T follicular helper cell (primary cell): ENCODE results near the gene COL13A1.

ENCODE experiments used
- DNase-seq: peaks from one replicate; pipeline ENCODE4 v3.0.0-alpha.2; 2020; ENCODE audit warnings: low read depth

The COL13A1 gene

DNA sequence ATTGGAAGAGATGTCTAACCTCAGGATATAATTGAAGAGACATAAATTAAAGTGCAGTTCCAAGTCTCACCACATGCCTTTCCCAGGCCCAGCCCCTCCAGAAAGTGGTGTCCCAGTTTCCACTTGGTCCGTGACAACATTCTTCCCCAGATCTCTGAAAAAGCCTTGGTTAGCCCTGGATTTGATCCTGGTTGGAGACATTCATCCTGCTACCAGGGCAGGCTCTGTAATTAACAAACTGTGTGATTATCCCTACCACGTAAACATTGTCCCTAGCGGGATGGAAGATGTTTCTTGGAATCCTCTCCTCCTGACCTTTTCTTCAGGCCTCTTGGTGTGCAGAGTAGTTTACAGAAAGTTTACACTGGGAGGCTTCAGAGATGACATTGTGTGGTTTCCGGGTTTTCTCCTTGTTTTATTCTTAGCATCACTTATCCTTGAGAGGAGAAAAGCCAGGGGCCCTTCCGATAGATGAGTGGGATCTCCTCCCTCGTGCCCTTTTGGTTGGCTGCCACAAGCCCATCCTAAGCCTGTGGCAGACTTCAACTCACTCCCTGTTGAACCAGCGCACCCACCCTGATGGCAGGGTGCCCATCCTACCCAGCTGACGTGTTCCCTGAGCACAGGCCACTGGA lies 83.8 kb downstream of the COL13A1 start:
- DNase-seq = no peak

DNA sequence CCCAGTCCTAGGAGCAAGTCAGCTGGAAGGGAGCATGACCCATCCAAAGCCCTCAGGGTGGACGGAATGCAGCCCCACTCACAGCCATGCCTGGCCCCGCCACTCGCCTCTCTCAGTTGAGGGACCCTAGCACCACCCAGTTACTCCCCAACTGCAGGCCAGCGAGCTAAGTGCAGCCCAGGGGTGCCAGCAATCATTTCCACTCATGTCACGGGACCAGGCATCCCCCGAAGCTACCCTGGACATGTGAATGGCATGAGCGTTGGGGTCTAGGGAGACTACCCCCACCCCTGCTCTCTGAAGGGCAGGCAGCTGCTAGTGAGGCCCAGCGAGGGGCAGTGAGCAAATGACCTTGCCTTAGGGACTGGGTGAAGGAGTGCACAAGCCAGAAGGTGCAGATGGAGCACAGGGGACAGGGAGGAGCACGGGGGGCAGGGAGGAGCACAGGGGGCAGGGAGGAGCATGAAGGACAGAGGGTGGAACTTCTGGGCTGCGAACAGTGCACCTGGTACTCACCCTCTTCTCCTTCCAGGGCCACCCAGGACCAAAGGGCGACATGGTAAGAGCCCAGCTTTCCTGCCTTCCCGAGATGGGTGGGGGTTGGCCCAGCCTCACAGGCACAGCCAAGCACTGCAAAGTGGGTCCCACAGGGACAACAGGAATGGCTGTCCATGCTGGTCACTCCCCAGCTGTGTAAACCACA lies 87.3 kb downstream of the COL13A1 start:
- DNase-seq = no peak

DNA sequence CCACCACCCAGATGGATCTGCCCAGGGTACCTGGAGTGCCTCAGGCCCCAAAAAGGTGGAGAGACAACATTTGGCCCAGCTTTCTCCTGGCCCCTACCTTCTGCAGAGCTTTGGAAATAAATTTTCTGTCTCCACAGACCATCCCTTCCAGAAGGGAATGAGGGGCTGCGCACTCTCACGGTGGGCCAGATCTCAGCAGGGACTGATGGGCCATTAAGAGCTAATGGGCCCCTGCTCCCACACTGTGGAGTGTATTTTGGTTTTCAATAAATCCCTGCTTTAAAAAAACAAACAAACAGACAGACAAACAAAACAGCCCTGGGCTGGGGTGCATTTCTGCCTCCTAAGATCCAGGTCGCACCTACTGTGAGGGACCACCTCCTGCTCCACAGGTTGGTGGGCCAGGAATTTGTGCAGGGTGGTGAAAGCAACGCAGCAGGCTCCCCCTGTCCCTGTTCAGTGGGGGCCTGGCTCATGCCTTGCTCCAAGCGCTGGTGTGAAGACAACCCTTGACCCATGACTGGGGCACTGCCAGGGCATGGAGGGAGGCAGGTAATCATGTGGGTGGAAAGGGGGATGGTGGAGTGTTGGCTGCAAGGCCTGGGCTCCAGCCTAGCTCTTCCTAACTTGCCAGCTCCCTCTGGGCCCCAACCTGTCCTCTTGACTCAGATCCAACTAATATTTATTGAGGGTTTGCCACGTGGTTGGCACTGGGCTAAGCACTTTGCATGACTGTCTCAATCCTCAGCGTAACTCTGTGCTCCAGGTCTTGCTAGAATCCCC lies 88.5 kb downstream of the COL13A1 start:
- no peak for DNase-seq

DNA sequence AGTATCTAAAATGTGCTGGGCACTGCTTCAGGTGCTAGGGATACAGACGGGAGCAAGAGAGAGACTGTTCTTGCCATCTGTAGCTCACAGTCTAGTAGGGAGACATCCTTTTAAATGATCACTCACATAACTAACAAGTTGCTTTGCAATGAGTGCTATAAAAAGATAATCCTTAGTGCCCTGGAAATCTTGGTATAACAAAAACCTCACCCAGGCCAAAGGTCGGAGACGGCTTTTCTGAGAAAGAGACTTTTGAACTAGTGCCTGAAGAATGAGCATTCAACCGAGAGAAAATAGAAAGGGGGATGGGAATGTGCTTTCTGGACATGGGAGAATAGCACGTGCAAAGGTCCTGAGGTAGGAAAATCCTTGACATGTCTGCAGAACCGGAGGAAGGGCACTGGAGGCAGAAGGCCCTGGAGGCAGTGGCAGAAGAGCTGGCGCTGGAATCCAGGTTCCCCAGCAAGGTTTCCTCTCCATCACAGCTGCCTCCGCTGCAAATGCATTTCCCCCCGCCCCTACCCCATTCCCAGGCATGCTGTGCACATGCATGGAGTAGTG lies 89.4 kb downstream of the COL13A1 start:
- no peak for DNase-seq

DNA sequence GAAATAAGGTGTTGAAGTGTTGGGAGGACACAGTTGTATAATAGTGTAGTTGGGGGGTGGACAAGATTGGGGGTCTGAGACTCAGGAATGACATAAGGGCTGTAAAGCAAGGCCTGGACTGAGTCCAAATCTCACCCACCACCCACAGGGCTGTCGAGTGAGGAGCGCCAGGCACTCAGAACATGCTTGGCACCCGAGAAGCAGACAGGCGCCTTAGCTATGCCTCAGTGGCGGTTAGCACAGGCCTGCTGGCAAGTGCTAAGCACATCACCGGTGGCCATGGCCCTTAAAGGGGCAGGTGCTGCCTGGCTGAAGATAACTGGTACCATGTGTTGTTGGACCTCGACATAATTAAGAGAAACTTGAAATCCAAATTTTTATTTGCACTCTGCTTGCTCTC lies 90.7 kb downstream of the COL13A1 start:
- DNase-seq = no peak

DNA sequence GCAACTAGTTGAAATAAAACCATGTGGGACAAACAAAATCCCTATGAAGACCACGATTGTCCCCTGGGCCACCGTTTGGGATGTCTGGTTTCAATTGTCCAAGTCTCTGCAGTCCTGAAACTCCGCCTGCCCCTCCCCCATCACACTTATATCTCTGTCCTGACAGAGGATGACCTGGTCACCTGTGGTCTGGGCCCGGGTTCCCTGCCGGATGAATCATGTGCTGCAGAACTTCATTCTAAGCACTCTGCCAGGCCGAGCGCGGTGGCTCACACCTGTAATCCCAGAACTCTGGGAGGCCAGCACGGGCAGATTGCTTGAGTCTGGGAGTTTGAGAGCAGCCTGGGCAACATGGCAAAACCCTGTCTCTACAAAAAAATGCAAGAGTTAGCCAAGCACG lies 91.1 kb downstream of the COL13A1 start:
- DNase-seq = no peak

DNA sequence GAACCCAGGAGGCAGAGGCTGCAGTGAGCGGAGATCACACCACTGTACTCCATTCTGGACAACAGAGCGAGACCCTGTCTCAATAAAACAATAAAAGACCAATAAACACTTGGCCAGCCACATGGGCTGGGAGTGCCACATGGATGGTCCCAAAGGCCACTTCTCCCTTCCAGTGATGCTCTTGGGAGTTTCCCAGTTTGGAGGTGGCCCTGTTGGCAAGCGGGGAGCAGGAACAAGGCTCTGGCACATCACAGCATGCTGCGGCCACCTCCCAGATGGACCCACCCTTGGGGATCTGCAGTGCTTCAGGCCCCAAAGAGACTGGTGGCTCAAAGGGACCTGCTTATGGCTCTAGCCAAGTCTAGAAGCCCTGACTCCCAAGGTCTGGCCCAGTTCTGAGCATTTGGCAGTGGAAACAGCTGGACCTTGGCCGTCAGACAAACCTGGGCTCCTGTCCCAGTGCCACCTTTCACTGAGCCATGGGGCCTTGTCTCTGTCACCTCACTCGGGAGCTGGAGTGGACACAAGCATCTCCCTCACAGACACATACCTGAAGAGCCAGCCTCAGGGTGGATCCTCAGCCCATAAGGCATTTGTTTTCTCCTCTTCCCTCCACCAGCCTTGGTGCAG lies 91.7 kb downstream of the COL13A1 start:
- no peak for DNase-seq

DNA sequence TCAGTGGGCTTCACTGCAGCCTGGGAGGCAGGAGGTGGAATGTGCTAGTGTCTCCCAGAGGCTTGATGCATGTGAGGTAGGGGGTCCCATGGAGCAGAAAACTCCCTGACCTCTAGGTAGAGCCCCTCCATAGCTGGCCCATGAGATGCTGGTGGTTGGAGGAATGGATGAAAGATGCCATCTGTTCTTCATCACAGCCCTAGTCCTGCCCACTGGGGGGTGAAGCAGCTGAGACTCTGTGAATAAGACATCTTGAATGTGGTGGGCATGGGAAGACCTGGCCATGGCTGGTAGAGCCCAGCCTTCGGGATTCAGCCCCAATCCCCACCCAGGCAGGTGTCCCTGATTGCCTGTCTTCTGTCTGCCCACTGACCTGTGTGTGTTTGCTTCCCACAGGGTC lies 92.5 kb downstream of the COL13A1 start:
- DNase-seq = no peak

DNA sequence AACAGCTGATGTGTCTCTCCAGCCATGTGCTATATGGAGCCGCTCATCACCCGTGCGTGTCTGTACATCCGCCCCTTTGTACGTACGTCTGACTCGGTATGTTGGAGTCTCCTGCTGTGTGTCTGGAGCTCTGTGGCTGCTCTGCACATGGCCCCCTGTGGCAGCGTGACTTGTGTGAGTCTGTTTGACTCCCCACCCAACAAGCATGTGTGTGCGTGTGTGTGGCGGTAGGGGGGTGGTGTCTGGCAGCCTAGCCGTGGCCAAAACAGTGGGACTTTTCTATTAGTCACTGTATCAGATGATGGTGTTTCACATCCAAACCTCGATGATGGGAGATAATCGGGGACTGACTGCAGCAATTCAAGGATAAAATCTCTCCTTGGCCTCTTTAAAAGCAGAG lies 94.1 kb downstream of the COL13A1 start:
- no peak for DNase-seq

DNA sequence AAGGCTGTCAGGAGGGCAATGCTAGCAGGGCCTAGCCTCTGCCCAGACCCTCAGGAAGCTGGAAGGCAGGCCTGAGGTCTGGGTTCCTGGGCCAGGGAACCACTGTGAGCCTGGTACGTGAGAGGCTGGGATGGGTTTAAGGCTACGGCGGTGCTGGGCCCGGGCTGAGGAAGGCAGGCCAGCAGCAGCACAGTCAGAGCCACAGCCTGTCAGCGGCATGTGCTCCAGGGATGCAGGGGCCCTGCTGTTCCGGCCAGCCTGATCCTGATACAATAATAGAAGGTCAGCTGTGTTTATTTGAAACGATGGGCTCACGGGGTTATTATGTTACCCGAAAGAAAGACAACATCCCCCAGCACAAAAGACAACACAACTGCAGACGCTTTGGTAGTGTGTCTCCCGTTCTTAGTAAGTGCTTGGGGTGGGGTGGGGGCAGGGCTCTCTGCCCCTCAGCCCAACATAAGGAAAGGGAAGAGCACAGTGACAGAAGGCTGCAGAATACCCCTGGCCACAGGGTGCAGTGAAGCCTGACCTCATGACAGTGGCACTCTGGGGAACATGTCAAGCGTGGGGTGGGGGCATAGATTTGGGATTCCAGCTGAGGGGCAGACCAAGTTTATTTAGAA lies 95.0 kb downstream of the COL13A1 start:
- DNase-seq = no peak

DNA sequence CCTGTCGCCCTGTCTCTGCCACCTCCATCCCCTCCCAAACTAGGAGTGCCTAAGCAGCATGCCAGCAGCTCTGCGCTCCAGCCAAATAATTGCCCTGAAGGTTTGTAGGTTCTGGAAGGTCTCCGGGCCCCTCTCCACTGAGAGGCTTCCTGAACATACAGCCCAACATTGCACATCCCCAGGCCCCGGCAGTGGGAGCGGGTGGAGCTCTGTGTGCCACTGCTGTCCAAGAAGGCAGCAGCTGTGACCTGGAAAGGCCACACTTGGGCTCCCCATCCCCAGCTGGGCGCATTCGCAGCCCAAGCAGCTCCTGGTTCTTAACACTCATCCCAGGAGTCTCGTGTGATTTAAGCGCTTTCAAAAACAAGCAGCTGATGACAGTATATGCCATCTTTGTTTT lies 95.7 kb downstream of the COL13A1 start:
- DNase-seq = no peak

DNA sequence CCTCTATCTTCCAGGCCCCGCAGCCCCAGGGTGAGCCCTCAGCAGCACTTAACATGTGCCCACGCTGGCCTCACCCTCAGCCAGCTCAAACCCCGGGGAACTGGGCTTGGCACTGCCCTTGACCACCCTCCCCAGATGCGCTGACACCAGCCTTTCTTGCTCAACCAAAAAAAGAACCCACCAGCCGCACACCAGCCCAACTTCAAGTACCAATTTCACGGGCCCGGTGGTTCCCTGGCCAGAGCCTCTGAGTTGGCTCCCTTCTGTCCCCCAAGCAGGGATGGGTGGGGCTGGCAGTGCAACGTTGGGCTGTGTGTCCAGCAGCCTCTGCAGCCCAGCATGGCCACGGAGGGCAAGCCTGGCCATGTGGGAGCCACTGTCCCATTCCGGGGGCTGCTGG lies 96.3 kb downstream of the COL13A1 start:
- no peak for DNase-seq

DNA sequence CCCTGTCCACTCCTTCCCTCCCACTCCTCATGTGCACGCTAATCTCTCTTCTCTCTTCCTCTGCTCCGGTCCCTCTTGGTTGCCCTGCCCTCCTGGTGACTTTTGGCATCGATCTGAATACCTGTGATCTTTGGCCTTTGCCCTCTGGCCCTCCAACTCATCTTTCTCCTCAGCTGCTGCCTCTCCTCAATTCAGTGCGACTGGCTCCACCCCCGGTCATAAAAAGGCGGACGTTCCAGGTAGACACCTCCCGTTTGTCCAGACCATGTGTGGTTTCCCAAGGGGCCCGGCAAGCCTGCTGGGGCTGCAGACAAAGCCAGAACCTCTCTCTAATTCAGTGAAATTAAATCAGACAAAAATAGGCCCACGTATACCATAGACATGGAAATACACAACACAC lies 96.8 kb downstream of the COL13A1 start:
- no peak for DNase-seq

DNA sequence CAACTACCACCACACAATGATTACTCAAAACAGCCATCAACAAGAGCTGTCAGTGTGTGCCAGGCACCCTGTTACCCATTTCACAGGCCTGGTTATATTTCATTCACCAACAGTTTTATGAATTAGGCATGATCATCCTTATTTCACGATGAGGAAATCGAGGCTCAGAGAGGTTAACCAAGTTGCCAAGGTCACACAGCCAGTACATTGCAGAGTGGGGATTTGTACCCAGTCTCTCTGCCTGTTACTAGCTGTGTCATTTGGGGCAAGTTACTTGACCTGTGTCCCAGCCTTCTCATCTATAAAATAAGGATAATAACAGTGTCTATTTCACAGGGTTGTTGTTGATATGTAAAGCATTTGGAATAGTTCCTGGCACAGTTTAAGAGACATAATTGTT lies 97.2 kb downstream of the COL13A1 start:
- DNase-seq = no peak

DNA sequence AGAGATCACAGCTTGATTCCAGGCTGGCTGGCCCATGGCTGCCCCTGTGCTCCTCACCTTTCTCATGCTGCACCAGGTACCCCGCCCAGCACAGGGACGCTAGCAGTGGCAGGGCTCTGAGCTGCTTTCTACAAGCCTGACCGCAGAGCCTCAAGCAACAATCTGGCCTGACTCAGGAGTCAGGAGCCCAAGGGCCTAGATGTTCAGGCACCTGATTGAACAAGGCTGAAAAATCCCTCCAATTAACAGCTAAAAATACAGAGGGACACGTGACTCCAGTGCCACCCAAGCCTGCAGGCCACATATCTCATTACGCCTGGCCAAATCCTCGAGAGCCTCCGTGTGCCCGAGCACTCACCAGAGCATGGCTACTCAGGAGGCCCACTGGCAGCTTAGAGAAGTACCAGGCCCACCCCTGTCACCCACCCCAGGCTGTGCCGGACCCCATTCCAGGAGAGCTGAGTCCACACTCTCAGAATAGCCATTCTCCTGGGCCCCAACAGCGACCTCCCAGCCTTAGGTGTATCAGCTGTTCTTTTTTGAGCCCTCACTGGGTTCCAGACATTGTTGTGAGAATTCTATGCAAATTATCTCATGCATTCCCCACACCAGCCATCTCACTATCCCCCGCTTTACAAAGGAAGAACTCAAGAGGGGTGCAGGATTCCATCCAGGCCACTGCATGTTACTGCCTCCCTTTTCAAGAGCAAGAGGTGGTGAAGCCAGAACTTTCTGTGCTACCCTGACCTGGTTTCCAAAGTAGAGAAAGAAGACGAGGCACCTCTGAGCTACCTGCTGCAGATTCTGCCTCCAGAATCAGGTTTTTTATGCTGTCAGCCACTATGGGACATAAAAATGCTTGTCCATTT lies 98.3 kb downstream of the COL13A1 start:
- DNase-seq = no peak

DNA sequence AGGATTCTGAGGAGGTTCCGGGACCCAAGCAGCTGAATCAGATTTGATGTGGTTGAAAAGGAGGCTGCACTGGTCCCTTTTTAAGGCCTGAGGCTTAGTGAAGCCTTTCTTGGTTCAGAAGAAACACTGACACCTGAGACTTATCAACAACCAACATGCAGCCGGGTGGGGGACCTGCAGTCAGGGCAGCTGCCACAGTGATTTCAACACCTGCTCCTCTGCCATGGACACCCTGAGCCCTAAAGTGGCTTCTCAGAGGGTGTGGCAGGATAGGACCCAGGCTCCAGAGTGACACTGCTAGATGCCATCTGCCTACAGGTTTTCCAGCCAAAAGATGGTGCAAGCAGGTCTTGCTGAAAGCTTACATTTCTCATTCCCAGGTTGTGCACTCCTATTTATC lies 99.3 kb downstream of the COL13A1 start:
- no peak for DNase-seq

DNA sequence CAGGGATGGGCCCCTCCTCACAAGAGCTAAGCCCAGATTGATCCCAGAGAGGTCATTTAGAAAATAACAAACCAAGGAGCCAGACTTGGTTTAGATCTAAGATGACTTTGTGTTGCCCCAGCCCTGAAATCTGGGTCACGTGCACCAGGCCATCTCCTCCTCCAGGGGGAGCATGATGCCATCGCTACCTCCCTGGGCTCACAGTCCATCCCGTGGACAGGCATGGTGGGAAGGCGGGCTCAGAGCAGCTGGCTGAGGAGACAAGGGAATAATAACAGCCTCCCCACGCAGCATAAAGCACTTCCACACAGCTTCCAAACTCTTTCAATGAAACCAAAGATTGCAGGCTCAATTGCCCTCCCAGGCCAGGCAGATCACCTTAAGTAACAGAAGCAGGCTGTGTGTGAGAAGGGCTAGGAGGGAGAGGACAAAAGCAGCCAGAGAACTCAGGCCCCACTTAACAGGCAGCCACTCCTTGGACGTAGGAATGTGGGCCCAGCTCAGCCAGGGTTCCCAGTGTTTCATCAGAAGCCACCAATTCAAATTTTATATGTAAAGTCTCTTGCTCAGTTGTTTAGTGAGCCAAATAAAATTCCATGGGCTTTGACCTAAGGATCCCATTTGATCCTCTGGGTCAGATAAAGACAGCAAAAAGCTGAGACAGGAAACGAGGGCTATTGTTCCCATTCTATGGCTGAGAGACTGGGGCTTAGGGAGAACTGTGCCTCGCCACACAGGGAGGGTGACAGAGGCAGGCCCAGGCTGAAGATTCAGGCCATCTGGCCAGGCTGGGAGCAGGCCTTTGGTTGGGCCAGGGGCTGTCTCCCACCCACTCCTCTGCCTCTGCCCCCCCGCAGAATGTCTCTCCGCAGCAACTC lies 100.2 kb downstream of the COL13A1 start:
- no peak for DNase-seq

DNA sequence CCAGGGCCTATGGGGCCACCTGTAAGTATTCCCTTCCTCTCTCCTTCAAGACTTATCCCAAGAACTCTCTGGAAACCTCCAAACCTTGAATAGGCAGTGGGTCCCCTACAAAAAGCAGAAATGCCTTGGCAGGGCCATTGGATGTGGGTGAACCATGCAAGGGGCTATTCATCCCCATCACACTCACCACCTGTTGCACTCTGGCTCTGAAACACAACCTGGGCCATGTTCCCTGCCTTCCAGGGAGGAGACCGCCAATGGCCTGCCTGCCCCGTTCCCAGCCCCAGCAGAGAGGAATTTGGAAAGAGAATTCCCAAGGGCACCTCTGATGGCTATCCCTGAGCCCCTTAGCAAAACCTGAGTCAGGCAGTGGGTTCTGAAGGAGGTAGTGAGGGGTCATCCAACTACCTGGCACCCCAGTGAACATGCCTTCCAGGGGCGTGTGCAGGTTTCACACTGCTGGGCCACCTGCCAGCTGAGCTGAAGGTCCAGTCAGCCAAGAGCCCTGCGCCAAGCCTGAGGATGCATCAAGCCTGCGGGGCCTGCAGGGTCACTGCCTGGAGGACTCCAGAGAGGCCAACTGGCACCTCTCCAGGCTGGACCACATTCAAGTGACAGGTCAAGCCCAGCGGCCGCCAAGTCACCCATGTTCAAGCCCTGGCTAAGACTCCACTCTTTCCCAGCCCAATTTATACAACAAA lies 101.3 kb downstream of the COL13A1 start:
- DNase-seq = no peak

DNA sequence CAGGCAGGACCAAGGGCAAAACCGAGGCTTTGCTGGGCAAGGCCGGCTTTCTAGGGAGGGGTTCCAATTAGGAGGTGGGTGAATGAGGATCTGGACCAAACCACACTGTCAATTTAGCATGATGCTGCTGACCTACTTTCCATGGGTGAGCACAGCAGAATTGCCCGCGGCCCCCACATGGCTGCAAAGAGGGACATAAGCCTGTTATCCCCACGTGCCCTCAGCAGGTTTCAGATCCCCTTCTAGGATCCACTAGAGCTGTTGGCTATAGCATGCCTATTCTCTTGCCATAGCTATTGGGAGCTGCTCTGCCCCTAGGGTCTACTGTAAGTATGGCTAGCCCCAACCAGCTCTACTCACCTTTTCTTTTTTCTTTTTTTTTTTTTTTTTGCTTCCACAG lies 102.8 kb downstream of the COL13A1 start:
- DNase-seq = no peak
